GM23338 (cell line): Measurements from ENCODE around the gene DYRK3. TPM values are rescaled to one million over a fixed set of nuclear protein-coding genes. Genes with fewer than 3 reads are reported as not detected.

Experiments used
- CTCF ChIP-seq, 2 experiments: fragments of 200-600 bp in 1 of 2; sonication (generic) in 1 of 2; conservative IDR thresholded peaks; 2 replicates each; pipeline versions ENCODE4 v1.5.1 to v1.6.1; 2016 to 2017; ENCODE audit warnings: antibody characterized with exemption in 2 of 2, low read depth in 2 of 2, mild to moderate bottlenecking in 2 of 2, moderate library complexity in 1 of 2
- EZH2 ChIP-seq: fragments of 200-600 bp; sonication (generic); IDR thresholded peaks from one replicate; pipeline ENCODE4 v1.8.0; 2017; ENCODE audit warnings: antibody characterized with exemption, mild to moderate bottlenecking, low read depth; ENCODE audit not compliant: unreplicated experiment
- EZH2phosphoT487 ChIP-seq: fragments of 200-600 bp; sonication (generic); IDR thresholded peaks from one replicate; pipeline ENCODE4 v1.8.1; 2018; ENCODE audit warnings: antibody characterized with exemption; ENCODE audit not compliant: unreplicated experiment
- NANOG ChIP-seq: IDR thresholded peaks from 2 replicates; pipeline ENCODE4 v1.6.1; 2016; ENCODE audit warnings: antibody characterized with exemption, borderline replicate concordance
- STAT1 ChIP-seq: IDR thresholded peaks from one replicate; pipeline ENCODE4 v1.6.1; 2016; ENCODE audit warnings: antibody characterized with exemption; ENCODE audit not compliant: unreplicated experiment
- ZNF462 ChIP-seq: fragments of 250-450 bp; sonication (Bioruptor Pico); IDR thresholded peaks from 2 replicates; pipeline ENCODE4 v1.5.0; 2020; ENCODE audit warnings: mild to moderate bottlenecking, moderate library complexity
- polyA plus RNA-seq: library from polyadenylated mRNA; unstranded; fragments of >200 nt; fragmentation: Nextera tagmentation; extraction: Ambion mirVana; gene quantifications from 2 replicates; pipeline ENCODE4 v1.2.1, GENCODE V29; 2016
- total RNA-seq: library from RNA; depleted of rRNA; stranded (reverse); fragments of >200 nt; shearing (Covaris generic); gene quantifications from 2 replicates; pipeline ENCODE4 v1.2.3, GENCODE V29; 2014

The DYRK3 gene
- total and polyA plus RNA-seq, 2 experiments from 2014 or later: 2.9 to 9.5 TPM

- no peak for TF ChIP-seq ZNF462 (CRISPR knock-in tag)
- no peak for TF ChIP-seq STAT1
- no peak for TF ChIP-seq CTCF (conservative IDR thresholded peaks at IDR 0.05; ENCODE audit: low read depth in 2 of 2)
- TF ChIP-seq NANOG: no peak
- no peak for TF ChIP-seq EZH2
- TF ChIP-seq EZH2phosphoT487: no peak
Observed at GRCh38 chr1:206651958-206652890, 16.9 kb downstream of the DYRK3 start (continued).
